ENCODE measurements around the gene RSBN1L. TPM values are rescaled to one million over a fixed set of nuclear protein-coding genes. Genes with fewer than 3 reads are reported as not detected.

RSBN1L gene
- polyA plus RNA-seq (2013, experiment 1 of 2): 15.5 TPM
- 16.2 TPM for polyA plus RNA-seq (2013, experiment 2 of 2)

DNA sequence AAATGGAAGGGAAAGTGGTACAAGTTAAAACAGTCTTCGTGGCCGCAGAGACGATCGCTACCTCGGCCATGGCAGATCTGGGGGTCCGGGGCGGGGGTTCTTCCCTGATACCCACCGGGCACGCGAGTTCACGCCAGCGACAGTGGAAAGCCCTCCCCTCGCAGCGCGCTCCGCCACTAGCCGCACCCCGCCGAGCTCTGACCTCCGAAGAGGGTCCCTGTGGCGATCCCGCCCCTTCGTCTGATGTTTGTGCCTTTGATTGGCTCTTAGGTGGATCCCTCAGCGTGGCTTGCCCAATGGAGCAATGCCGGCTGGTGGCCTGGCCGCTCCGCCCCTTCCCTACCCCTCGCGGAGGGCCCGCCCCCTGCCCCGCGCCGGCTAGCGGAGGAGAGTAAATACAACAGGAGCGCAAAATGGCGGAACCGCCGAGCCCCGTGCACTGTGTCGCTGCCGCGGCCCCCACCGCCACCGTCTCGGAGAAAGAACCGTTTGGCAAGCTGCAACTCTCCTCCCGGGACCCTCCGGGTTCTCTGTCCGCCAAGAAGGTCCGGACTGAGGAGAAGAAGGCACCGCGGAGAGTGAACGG is at the start of gene RSBN1L:
Gene RSBN1L, plus strand, starts transcription at position 403 of the 586 bp plus-strand sequence. Its CDS starts 11 bp downstream, at position 414.
- H3K23ac ChIP-seq (ENCODE audit: low read depth, low read length, poor library complexity): peak within 1 kb of the TSS; percentile 97
- peak within 1 kb of the TSS; percentile 99 for H3K9ac ChIP-seq (ENCODE audit: low read depth, low read length, poor library complexity)
- H3K4me1 ChIP-seq (ENCODE audit: control insufficient read depth in 2 of 2, insufficient read depth in 1 of 2, low read depth in 1 of 2, low read length in 2 of 2): peaks cover 4 to 15% of the 10 kb centered on the region in 2 donors
- H3K79me1 ChIP-seq (ENCODE audit: low read depth, low read length): peaks cover 5% of the 10 kb centered on the region
- no peak within 1 kb of the TSS for H4K8ac ChIP-seq (ENCODE audit: low read depth, low read length)
- H2BK120ac ChIP-seq (ENCODE audit: low read depth, low read length): peak within 1 kb of the TSS; percentile 55
- H2AK5ac ChIP-seq (ENCODE audit: low read depth, low read length): peak within 1 kb of the TSS; percentile 76
- H3K18ac ChIP-seq (ENCODE audit: low read length): peak within 1 kb of the TSS; percentile 99
- WGBS, 2 donors (ENCODE audit: extremely low coverage in 2 of 2, insufficient read length in 2 of 2, insufficient replicate concordance in 1 of 2): no CpG with 5 or more reads among the region's 53 CpGs
- no peaks in the 10 kb centered on the region for H3K27me3 ChIP-seq (ENCODE audit: control insufficient read depth in 3 of 3, insufficient read depth in 3 of 3, low read depth in 1 of 3, low read length in 3 of 3)
- H3K14ac ChIP-seq (ENCODE audit: low read length): peak within 1 kb of the TSS; percentile 92
- H2BK15ac ChIP-seq (ENCODE audit: low read length): peak within 1 kb of the TSS; percentile 62
- peaks cover 2 to 35% of the 10 kb centered on the region in 2 donors for H3K36me3 ChIP-seq (replicated peaks in 1 of 2; ENCODE audit: control insufficient read depth in 2 of 2, insufficient read depth in 2 of 2, low read length in 2 of 2)
- peak within 1 kb of the TSS; percentile 99 for H2AFZ ChIP-seq (ENCODE audit: low read length)
- H2BK5ac ChIP-seq (ENCODE audit: low read length): peak within 1 kb of the TSS; percentile 99
- peak within 1 kb of the TSS; percentile 46 for H4K91ac ChIP-seq (ENCODE audit: low read depth, low read length, poor library complexity)
- peak within 1 kb of the TSS; percentile 66 for H3K4me2 ChIP-seq (ENCODE audit: insufficient read depth, low read length, poor library complexity, severe bottlenecking)
- H3K9me3 ChIP-seq (replicated peaks in 1 of 2; ENCODE audit: control insufficient read depth in 2 of 2, insufficient read depth in 1 of 2, low read depth in 1 of 2, low read length in 2 of 2): no peaks in the 10 kb centered on the region
- peak; percentile 96 for DNase-seq (ENCODE audit: low spot score)
- peak within 1 kb of the TSS; percentile 100 for H3K4me3 ChIP-seq (ENCODE audit: low read length in 2 of 2)
- peak within 1 kb of the TSS; percentile 84 for H3K27ac ChIP-seq (replicated peaks; ENCODE audit: low read length)
- H3K4ac ChIP-seq (ENCODE audit: low read length): peak within 1 kb of the TSS; percentile 55
- peak within 1 kb of the TSS; percentile 14 for H2BK12ac ChIP-seq (ENCODE audit: low read length)

DNA sequence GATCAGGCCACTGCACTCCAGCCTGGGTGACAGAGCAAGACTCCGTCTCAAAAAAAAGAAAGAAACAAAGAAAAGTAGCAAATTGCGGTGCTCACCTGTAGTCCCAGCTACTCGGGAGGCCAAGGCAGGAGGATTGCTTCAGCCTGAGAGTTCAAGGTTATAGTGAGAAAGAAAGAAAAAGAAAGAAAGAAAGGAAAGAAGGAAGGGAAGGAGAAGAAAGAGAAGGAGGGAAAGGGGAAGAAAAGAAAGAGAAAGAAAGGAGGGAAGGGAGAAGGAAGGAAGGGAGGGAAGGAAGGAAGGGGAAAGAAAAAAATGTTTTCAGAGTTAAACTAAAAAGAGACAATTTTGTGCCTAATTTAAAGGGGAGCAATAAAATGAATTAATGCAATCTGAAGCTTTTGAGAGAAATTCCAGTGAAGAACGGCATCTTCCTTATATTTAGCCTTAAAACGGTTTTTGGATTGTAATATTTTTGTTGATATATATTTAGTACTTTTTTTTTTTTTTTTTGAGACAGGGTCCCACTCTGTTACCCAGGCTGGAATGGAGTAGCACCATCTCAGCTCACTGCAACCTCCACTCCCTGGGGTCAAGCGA is 47.4 kb upstream of the RSBN1L start:
- H3K9me3 ChIP-seq (replicated peaks in 1 of 2; ENCODE audit: control insufficient read depth in 2 of 2, insufficient read depth in 1 of 2, low read depth in 1 of 2, low read length in 2 of 2): peaks cover 0 to 2% of the 10 kb centered on the region in 2 donors
- H3K36me3 ChIP-seq (replicated peaks in 1 of 2; ENCODE audit: control insufficient read depth in 2 of 2, insufficient read depth in 2 of 2, low read length in 2 of 2): peaks cover 6 to 61% of the 10 kb centered on the region in 2 donors

DNA sequence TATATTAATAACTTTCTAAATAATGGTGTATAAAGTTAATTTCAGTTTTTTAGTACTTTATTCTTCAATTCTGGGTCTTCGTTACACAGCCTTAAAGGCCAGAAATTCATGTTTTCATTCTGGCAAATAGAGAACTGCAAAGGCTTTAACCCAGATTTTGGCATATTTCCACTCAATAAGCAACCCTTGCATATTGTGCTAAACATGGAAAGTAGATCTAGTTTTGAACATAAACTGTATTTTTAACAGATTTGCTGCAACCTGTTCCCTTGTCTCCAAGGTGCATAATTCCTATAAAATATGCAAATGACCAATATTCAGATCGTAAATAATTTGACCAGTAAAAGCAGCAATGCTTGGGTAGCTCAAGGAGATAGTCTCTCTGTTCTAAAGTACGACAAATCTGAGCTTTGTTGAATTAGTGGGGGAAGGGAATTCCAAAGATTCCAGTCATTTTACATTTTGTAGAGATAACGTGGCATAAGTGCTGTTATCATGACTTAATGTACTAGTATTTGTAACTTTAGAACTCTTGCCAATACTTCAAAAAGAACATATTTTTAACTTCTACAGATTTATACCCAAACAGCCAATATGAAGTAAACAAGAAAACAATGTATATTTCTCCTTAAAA is 46.4 kb upstream of the RSBN1L start:
- Histone ChIP-seq H3K4ac (ENCODE audit: low read length) (no peak overlapping the region), H3K36me3 (replicated peaks in 1 of 2; ENCODE audit: control insufficient read depth in 2 of 2, insufficient read depth in 2 of 2, low read length in 2 of 2) (peaks cover 4 to 61% of the 10 kb centered on the region in 2 donors), H3K27ac (replicated peaks; ENCODE audit: low read length) (no peak overlapping the region), H2BK12ac (ENCODE audit: low read length) (no peak overlapping the region), H3K9ac (ENCODE audit: low read depth, low read length, poor library complexity) (no peak overlapping the region), H3K18ac (ENCODE audit: low read length) (no peak overlapping the region), H3K79me1 (ENCODE audit: low read depth, low read length) (no peaks in the 10 kb centered on the region), H3K4me1 (ENCODE audit: control insufficient read depth in 2 of 2, insufficient read depth in 1 of 2, low read depth in 1 of 2, low read length in 2 of 2) (no peaks in the 10 kb centered on the region), H3K14ac (ENCODE audit: low read length) (no peak overlapping the region), H2BK120ac (ENCODE audit: low read depth, low read length) (no peak overlapping the region), H3K23ac (ENCODE audit: low read depth, low read length, poor library complexity) (no peak overlapping the region), H2AK5ac (ENCODE audit: low read depth, low read length) (no peak overlapping the region), H3K4me2 (ENCODE audit: insufficient read depth, low read length, poor library complexity, severe bottlenecking) (no peak overlapping the region), H4K8ac (ENCODE audit: low read depth, low read length) (no peak overlapping the region), H3K9me3 (replicated peaks in 1 of 2; ENCODE audit: control insufficient read depth in 2 of 2, insufficient read depth in 1 of 2, low read depth in 1 of 2, low read length in 2 of 2) (peaks cover 0 to under 1% of the 10 kb centered on the region in 2 donors), H4K91ac (ENCODE audit: low read depth, low read length, poor library complexity) (no peak overlapping the region), H3K4me3 (ENCODE audit: low read length in 2 of 2) (no peak overlapping the region), H2AFZ (ENCODE audit: low read length) (no peak overlapping the region), H2BK15ac (ENCODE audit: low read length) (no peak overlapping the region), H3K27me3 (ENCODE audit: control insufficient read depth in 3 of 3, insufficient read depth in 3 of 3, low read depth in 1 of 3, low read length in 3 of 3) (no peaks in the 10 kb centered on the region), H2BK5ac (ENCODE audit: low read length) (no peak overlapping the region)
- DNase-seq (ENCODE audit: low spot score): no peak
- no CpG with 5 or more reads among the region's 4 CpGs for WGBS, 2 donors (ENCODE audit: extremely low coverage in 2 of 2, insufficient read length in 2 of 2, insufficient replicate concordance in 1 of 2)

More for the DNA sequence above, 47.4 kb upstream of the RSBN1L start:
- no peaks in the 10 kb centered on the region for H3K27me3 ChIP-seq (ENCODE audit: control insufficient read depth in 3 of 3, insufficient read depth in 3 of 3, low read depth in 1 of 3, low read length in 3 of 3)
- H4K91ac ChIP-seq (ENCODE audit: low read depth, low read length, poor library complexity): no peak overlapping the region
- no peaks in the 10 kb centered on the region for H3K79me1 ChIP-seq (ENCODE audit: low read depth, low read length)
- H3K4me3 ChIP-seq (ENCODE audit: low read length in 2 of 2): no peak overlapping the region
- H3K4me2 ChIP-seq (ENCODE audit: insufficient read depth, low read length, poor library complexity, severe bottlenecking): no peak overlapping the region
- H3K23ac ChIP-seq (ENCODE audit: low read depth, low read length, poor library complexity): no peak overlapping the region
- no peak overlapping the region for H2AFZ ChIP-seq (ENCODE audit: low read length)
- no peak overlapping the region for H3K4ac ChIP-seq (ENCODE audit: low read length)
- H3K4me1 ChIP-seq (ENCODE audit: control insufficient read depth in 2 of 2, insufficient read depth in 1 of 2, low read depth in 1 of 2, low read length in 2 of 2): no peaks in the 10 kb centered on the region
- no peak overlapping the region for H2AK5ac ChIP-seq (ENCODE audit: low read depth, low read length)
- no peak overlapping the region for H2BK12ac ChIP-seq (ENCODE audit: low read length)
- no peak overlapping the region for H3K9ac ChIP-seq (ENCODE audit: low read depth, low read length, poor library complexity)
- H3K27ac ChIP-seq (replicated peaks; ENCODE audit: low read length): no peak overlapping the region
- H2BK5ac ChIP-seq (ENCODE audit: low read length): no peak overlapping the region
- no CpG with 5 or more reads among the region's 6 CpGs for WGBS, 2 donors (ENCODE audit: extremely low coverage in 2 of 2, insufficient read length in 2 of 2, insufficient replicate concordance in 1 of 2)
- no peak overlapping the region for H2BK120ac ChIP-seq (ENCODE audit: low read depth, low read length)
- no peak overlapping the region for H4K8ac ChIP-seq (ENCODE audit: low read depth, low read length)
- no peak overlapping the region for H2BK15ac ChIP-seq (ENCODE audit: low read length)
- no peak overlapping the region for H3K14ac ChIP-seq (ENCODE audit: low read length)
- DNase-seq (ENCODE audit: low spot score): no peak
- H3K18ac ChIP-seq (ENCODE audit: low read length): no peak overlapping the region

- Histone ChIP-seq H4K91ac (ENCODE audit: low read depth, low read length, poor library complexity) (no peak overlapping the region), H3K36me3 (replicated peaks in 1 of 2; ENCODE audit: control insufficient read depth in 2 of 2, insufficient read depth in 2 of 2, low read length in 2 of 2) (peaks cover 2 to 61% of the 10 kb centered on the region in 2 donors), H2BK12ac (ENCODE audit: low read length) (no peak overlapping the region), H3K23ac (ENCODE audit: low read depth, low read length, poor library complexity) (no peak overlapping the region), H2AFZ (ENCODE audit: low read length) (no peak overlapping the region), H2BK15ac (ENCODE audit: low read length) (no peak overlapping the region), H3K27ac (replicated peaks; ENCODE audit: low read length) (no peak overlapping the region), H3K14ac (ENCODE audit: low read length) (no peak overlapping the region), H3K18ac (ENCODE audit: low read length) (no peak overlapping the region), H3K79me1 (ENCODE audit: low read depth, low read length) (no peaks in the 10 kb centered on the region), H2AK5ac (ENCODE audit: low read depth, low read length) (no peak overlapping the region), H3K4me1 (ENCODE audit: control insufficient read depth in 2 of 2, insufficient read depth in 1 of 2, low read depth in 1 of 2, low read length in 2 of 2) (no peaks in the 10 kb centered on the region), H2BK120ac (ENCODE audit: low read depth, low read length) (no peak overlapping the region), H3K4me3 (ENCODE audit: low read length in 2 of 2) (no peak overlapping the region), H3K4ac (ENCODE audit: low read length) (no peak overlapping the region), H2BK5ac (ENCODE audit: low read length) (no peak overlapping the region), H4K8ac (ENCODE audit: low read depth, low read length) (no peak overlapping the region), H3K9me3 (replicated peaks in 1 of 2; ENCODE audit: control insufficient read depth in 2 of 2, insufficient read depth in 1 of 2, low read depth in 1 of 2, low read length in 2 of 2) (no peaks in the 10 kb centered on the region), H3K9ac (ENCODE audit: low read depth, low read length, poor library complexity) (no peak overlapping the region), H3K27me3 (ENCODE audit: control insufficient read depth in 3 of 3, insufficient read depth in 3 of 3, low read depth in 1 of 3, low read length in 3 of 3) (no peaks in the 10 kb centered on the region), H3K4me2 (ENCODE audit: insufficient read depth, low read length, poor library complexity, severe bottlenecking) (no peak overlapping the region)
- WGBS, 2 donors (ENCODE audit: extremely low coverage in 2 of 2, insufficient read length in 2 of 2, insufficient replicate concordance in 1 of 2): no CpG with 5 or more reads among the region's 3 CpGs
- DNase-seq (ENCODE audit: low spot score): no peak
Measured at GRCh38 chr7:77651575-77652162, 44.6 kb upstream of the RSBN1L start.

All from neuronal stem cell (in vitro differentiated cells).